ENCODE measurements around the gene NSRP1. TPM values are rescaled to one million over a fixed set of nuclear protein-coding genes. Genes with fewer than 3 reads are reported as not detected.

Gene NSRP1
- total and polyA plus RNA-seq, 4 donors, result 22.3 to 33.5 (median 23.8) TPM

GRCh38 chr17:30219833-30220232 is 103.2 kb downstream of the NSRP1 start:
- H3K9ac ChIP-seq (ENCODE audit: insufficient read depth in 1 of 2, low read length in 2 of 2), result no peak overlapping the region
- no peak overlapping the region for H3K27ac ChIP-seq (ENCODE audit: low read depth in 1 of 2, low read length in 1 of 2)
- no peaks in the 10 kb centered on the region for H3K9me3 ChIP-seq (ENCODE audit: control insufficient read depth in 4 of 4, insufficient read depth in 3 of 4, low read length in 3 of 4)
- no peak for TF ChIP-seq CTCF (IDR thresholded peaks at IDR 0.05; ENCODE audit: control extremely low read depth, extremely low read depth)
- no peaks in the 10 kb centered on the region for H3K27me3 ChIP-seq (ENCODE audit: control insufficient read depth in 3 of 3, insufficient read depth in 3 of 3, low read length in 2 of 3)
- ATAC-seq (ENCODE audit: insufficient read depth, low FRiP score) (no peak), DNase-seq (no peak)
- peaks cover 0 to 2% (median 0%) of the 10 kb centered on the region in 5 donors for H3K4me1 ChIP-seq (ENCODE audit: control insufficient read depth in 5 of 5, insufficient read depth in 5 of 5, low read length in 5 of 5)
- peaks cover 0 to 1% (median 0%) of the 10 kb centered on the region in 4 donors for H3K36me3 ChIP-seq (ENCODE audit: control insufficient read depth in 4 of 4, insufficient read depth in 4 of 4, low read length in 4 of 4)
- 76 to 86% methylated on average over 7 of the region's 7 CpGs for WGBS, 2 donors
- H3K4me3 ChIP-seq, result no peak overlapping the region

GRCh38 chr17:30220414-30220813 is 103.8 kb downstream of the NSRP1 start:
- no peak overlapping the region for H3K9ac ChIP-seq (ENCODE audit: insufficient read depth in 1 of 2, low read length in 2 of 2)
- peaks cover 0 to 1% (median 0%) of the 10 kb centered on the region in 4 donors for H3K36me3 ChIP-seq (ENCODE audit: control insufficient read depth in 4 of 4, insufficient read depth in 4 of 4, low read length in 4 of 4)
- H3K9me3 ChIP-seq (ENCODE audit: control insufficient read depth in 4 of 4, insufficient read depth in 3 of 4, low read length in 3 of 4), result no peaks in the 10 kb centered on the region
- no peak overlapping the region for H3K4me3 ChIP-seq
- H3K27me3 ChIP-seq (ENCODE audit: control insufficient read depth in 3 of 3, insufficient read depth in 3 of 3, low read length in 2 of 3), result no peaks in the 10 kb centered on the region
- WGBS, 2 donors, result 90 to 93% methylated on average over 5 of the region's 5 CpGs
- H3K27ac ChIP-seq (ENCODE audit: low read depth in 1 of 2, low read length in 1 of 2), result no peak overlapping the region
- peaks cover 0 to 2% (median 0%) of the 10 kb centered on the region in 5 donors for H3K4me1 ChIP-seq (ENCODE audit: control insufficient read depth in 5 of 5, insufficient read depth in 5 of 5, low read length in 5 of 5)
- DNase-seq (no peak), ATAC-seq (ENCODE audit: insufficient read depth, low FRiP score) (no peak)
- TF ChIP-seq CTCF (IDR thresholded peaks at IDR 0.05; ENCODE audit: control extremely low read depth, extremely low read depth), result no peak

GRCh38 chr17:30221346-30221745 is 104.7 kb downstream of the NSRP1 start:
- Histone ChIP-seq H3K9ac (ENCODE audit: insufficient read depth in 1 of 2, low read length in 2 of 2) (no peak overlapping the region), H3K9me3 (ENCODE audit: control insufficient read depth in 4 of 4, insufficient read depth in 3 of 4, low read length in 3 of 4) (no peaks in the 10 kb centered on the region), H3K4me3 (no peak overlapping the region), H3K27ac (ENCODE audit: low read depth in 1 of 2, low read length in 1 of 2) (no peak overlapping the region), H3K27me3 (ENCODE audit: control insufficient read depth in 3 of 3, insufficient read depth in 3 of 3, low read length in 2 of 3) (no peaks in the 10 kb centered on the region), H3K36me3 (ENCODE audit: control insufficient read depth in 4 of 4, insufficient read depth in 4 of 4, low read length in 4 of 4) (peaks cover 0 to 1% (median 0%) of the 10 kb centered on the region in 4 donors), H3K4me1 (ENCODE audit: control insufficient read depth in 5 of 5, insufficient read depth in 5 of 5, low read length in 5 of 5) (peaks cover 0 to 2% (median 0%) of the 10 kb centered on the region in 5 donors)
- no peak for DNase-seq
- TF ChIP-seq CTCF (IDR thresholded peaks at IDR 0.05; ENCODE audit: control extremely low read depth, extremely low read depth), result no peak
- no peak for ATAC-seq (ENCODE audit: insufficient read depth, low FRiP score)
- WGBS, 2 donors, result 91 to 93% methylated on average over 9 to 10 of the region's 10 CpGs

GRCh38 chr17:30222251-30222650 is 105.6 kb downstream of the NSRP1 start:
- WGBS, 2 donors, result 70 to 83% methylated on average over 4 of the region's 4 CpGs

More at GRCh38 chr17:30222251-30222650, 105.6 kb downstream of the NSRP1 start:
- Histone ChIP-seq H3K27ac (ENCODE audit: low read depth in 1 of 2, low read length in 1 of 2) (peak overlapping the region in 1 of 2 donors; percentile 21), H3K36me3 (ENCODE audit: control insufficient read depth in 4 of 4, insufficient read depth in 4 of 4, low read length in 4 of 4) (peaks cover 0 to 1% (median 0%) of the 10 kb centered on the region in 4 donors), H3K4me1 (ENCODE audit: control insufficient read depth in 5 of 5, insufficient read depth in 5 of 5, low read length in 5 of 5) (peaks cover 0 to 2% (median 0%) of the 10 kb centered on the region in 5 donors), H3K27me3 (ENCODE audit: control insufficient read depth in 3 of 3, insufficient read depth in 3 of 3, low read length in 2 of 3) (no peaks in the 10 kb centered on the region), H3K4me3 (no peak overlapping the region), H3K9me3 (ENCODE audit: control insufficient read depth in 4 of 4, insufficient read depth in 3 of 4, low read length in 3 of 4) (no peaks in the 10 kb centered on the region), H3K9ac (ENCODE audit: insufficient read depth in 1 of 2, low read length in 2 of 2) (no peak overlapping the region)
- no peak for TF ChIP-seq CTCF (IDR thresholded peaks at IDR 0.05; ENCODE audit: control extremely low read depth, extremely low read depth)
- ATAC-seq (ENCODE audit: insufficient read depth, low FRiP score), result no peak
- DNase-seq, result no peak
